NCI-H2171 treated with DMSO at 0.1 percent for 48 hours (cell line): ENCODE measurements around the gene PRPH2.
A peak's percentile ranks its signal among the peaks of the same experiment; 100 is the strongest.

Experiments used
- DNase-seq: peaks from one replicate; lab custom pipeline; 2025; lab: John Stamatoyannopoulos, UW

Gene PRPH2

GRCh38 chr6:42698217-42698616 lies 24.2 kb downstream of the PRPH2 start:
- no peak for DNase-seq

GRCh38 chr6:42697268-42697655 lies 25.1 kb downstream of the PRPH2 start:
- DNase-seq = no peak

- DNase-seq = no peak
Measured at GRCh38 chr6:42696526-42697267, 25.7 kb downstream of the PRPH2 start.

- DNase-seq = no peak
Measured at GRCh38 chr6:42694586-42694985, 27.8 kb downstream of the PRPH2 start.

GRCh38 chr6:42693725-42694323 lies 28.6 kb downstream of the PRPH2 start:
- no peak for DNase-seq

- no peak for DNase-seq
Measured at GRCh38 chr6:42692137-42692911, 30.1 kb downstream of the PRPH2 start.

GRCh38 chr6:42690872-42691271 lies 31.5 kb downstream of the PRPH2 start:
- no peak for DNase-seq

- no peak for DNase-seq
Measured at GRCh38 chr6:42690151-42690702, 32.2 kb downstream of the PRPH2 start.

GRCh38 chr6:42689371-42689770 lies 33.0 kb downstream of the PRPH2 start:
- DNase-seq = no peak

GRCh38 chr6:42688281-42688680 lies 34.1 kb downstream of the PRPH2 start:
- no peak for DNase-seq

GRCh38 chr6:42679358-42679757 lies 43.0 kb downstream of the PRPH2 start:
- DNase-seq = no peak

- DNase-seq = no peak
Measured at GRCh38 chr6:42674780-42675179, 47.6 kb downstream of the PRPH2 start.

- DNase-seq = peak; percentile 5
Measured at GRCh38 chr6:42674368-42674767, 48.0 kb downstream of the PRPH2 start.

- DNase-seq = no peak
Measured at GRCh38 chr6:42664718-42665117, 57.7 kb downstream of the PRPH2 start.

- DNase-seq = peak; percentile 81
Measured at GRCh38 chr6:42661540-42662153, 60.8 kb downstream of the PRPH2 start.

GRCh38 chr6:42659806-42660205 lies 62.6 kb downstream of the PRPH2 start:
- DNase-seq = no peak

- DNase-seq = no peak
Measured at GRCh38 chr6:42653851-42654250, 68.5 kb downstream of the PRPH2 start.

- no peak for DNase-seq
Measured at GRCh38 chr6:42652024-42652746, 70.2 kb downstream of the PRPH2 start.
